B cell (primary cell): Measurements from ENCODE around the gene TMTC4. TPM values are rescaled to one million over a fixed set of nuclear protein-coding genes. Genes with fewer than 3 reads are reported as not detected.

ENCODE experiments used
- ATAC-seq: fragments of 200-7000 bp; cut with Tn5 transposase; one replicate; pipeline ENCODE4 v1.10.0; 2021; ENCODE audit warnings: low read depth, mild to moderate bottlenecking, moderate number of reproducible peaks, moderate library complexity
- CTCF ChIA-PET: fragments of 350-600 bp; sonication (Branson Sonifier 250); formaldehyde crosslinking; loops from one replicate; lab custom pipeline; 2021; ENCODE audit warnings: antibody characterized with exemption, inconsistent platforms; lab: Charles Lee
- POLR2A ChIA-PET: fragments of 350-600 bp; sonication (Branson Sonifier 250); formaldehyde crosslinking; loops from one replicate; lab custom pipeline; 2021; ENCODE audit warnings: antibody characterized with exemption; lab: Charles Lee
- DNase-seq: peaks from one replicate; pipeline ENCODE4 v3.0.0; 2013
- H2AFZ ChIP-seq: 2 replicates; pipeline ENCODE4 v1.6.1; 2012; ENCODE audit warnings: mild to moderate bottlenecking, low read depth, low read length; ENCODE audit not compliant: insufficient read depth, poor library complexity, severe bottlenecking
- H3K27ac ChIP-seq, 2 donors: 1 replicate in 1 of 2; 2 replicates in 1 of 2; pipeline ENCODE4 v1.5.1; 2012 to 2013; ENCODE audit warnings: low read length in 2 of 2, mild to moderate bottlenecking in 2 of 2, moderate library complexity in 1 of 2
- H3K27me3 ChIP-seq, 4 experiments: fragments of 200-600 bp in 1 of 4; sonication (generic) in 1 of 4; replicated peaks in 1 of 4; 1 replicate in 2 of 4; 2 replicates in 2 of 4; pipeline versions ENCODE4 v1.6.1 to v1.7.0; 2013 to 2016; ENCODE audit warnings: low read length in 3 of 4, mild to moderate bottlenecking in 2 of 4, mixed read lengths in 1 of 4, moderate library complexity in 1 of 4; ENCODE audit not compliant: insufficient read depth in 4 of 4, control insufficient read depth in 3 of 4; ENCODE audit errors: control extremely low read depth in 1 of 4
- H3K36me3 ChIP-seq, 2 experiments: replicated peaks in 1 of 2; 1 replicate in 1 of 2; 2 replicates in 1 of 2; pipeline versions ENCODE4 v1.6.1 to v1.7.1; 2013; ENCODE audit warnings: low read length in 1 of 2; ENCODE audit not compliant: insufficient read depth in 2 of 2, control insufficient read depth in 1 of 2; ENCODE audit errors: control extremely low read depth in 1 of 2, extremely low read depth in 1 of 2
- H3K4me1 ChIP-seq, 2 donors: fragments of 200-600 bp in 1 of 2; sonication (generic) in 1 of 2; 1 replicate in 1 of 2; 2 replicates in 1 of 2; pipeline versions ENCODE4 v1.5.1 to v1.6.1; 2013 to 2017; ENCODE audit warnings: low read length in 2 of 2; ENCODE audit not compliant: control insufficient read depth in 2 of 2, insufficient read depth in 2 of 2
- H3K4me2 ChIP-seq: replicated peaks from 2 replicates; pipeline ENCODE3; 2012; ENCODE audit warnings: mild to moderate bottlenecking, low read depth, low read length; ENCODE audit not compliant: poor library complexity, severe bottlenecking
- H3K4me3 ChIP-seq, 5 experiments: fragments of 200-600 bp in 1 of 5; sonication (generic) in 1 of 5; 1 replicate in 3 of 5; 2 replicates in 2 of 5; pipeline versions ENCODE4 v1.5.1 to v1.7.0; 2011 to 2016; ENCODE audit warnings: low read length in 4 of 5, mild to moderate bottlenecking in 4 of 5, low read depth in 2 of 5, control low read depth in 1 of 5, moderate library complexity in 1 of 5; ENCODE audit not compliant: insufficient read depth in 1 of 5; ENCODE audit errors: control extremely low read depth in 1 of 5, extremely low read depth in 1 of 5
- H3K79me2 ChIP-seq: fragments of 200-600 bp; sonication (generic); one replicate; pipeline ENCODE4 v1.6.0; 2016; ENCODE audit warnings: low read length; ENCODE audit not compliant: control insufficient read depth, insufficient read depth
- H3K9ac ChIP-seq: fragments of 200-600 bp; sonication (generic); 2 replicates; pipeline ENCODE4 v1.6.1; 2017; ENCODE audit warnings: mild to moderate bottlenecking, low read length, moderate library complexity
- H3K9me3 ChIP-seq, 3 donors: one replicate each; pipeline versions ENCODE4 v1.6.1 to v1.7.1; 2013; ENCODE audit warnings: low read length in 2 of 3; ENCODE audit not compliant: control insufficient read depth in 2 of 3, insufficient read depth in 1 of 3; ENCODE audit errors: control extremely low read depth in 1 of 3
- H4K20me1 ChIP-seq: 2 replicates; pipeline ENCODE4 v1.6.0; 2012; ENCODE audit warnings: mild to moderate bottlenecking, low read length; ENCODE audit not compliant: insufficient read depth, control insufficient read depth, poor library complexity, severe bottlenecking
- H3K27ac Mint-ChIP-seq: one replicate; pipeline ENCODE4 v1.8.0; 2021; ENCODE audit warnings: mixed read lengths
- H3K27me3 Mint-ChIP-seq: one replicate; pipeline ENCODE4 v1.8.0; 2021; ENCODE audit warnings: mixed read lengths
- H3K4me1 Mint-ChIP-seq: one replicate; pipeline ENCODE4 v1.8.0; 2021; ENCODE audit warnings: mixed read lengths
- H3K4me3 Mint-ChIP-seq: one replicate; pipeline ENCODE4 v1.8.0; 2021; ENCODE audit warnings: mixed read lengths
- H3K9me3 Mint-ChIP-seq: one replicate; pipeline ENCODE4 v1.8.0; 2022; ENCODE audit warnings: mixed read lengths; ENCODE audit not compliant: insufficient read depth
- CTCF ChIP-seq: fragments of 200-600 bp; IDR thresholded peaks from one replicate; pipeline ENCODE4 v1.8.0; 2022; ENCODE audit warnings: antibody characterized with exemption, mild to moderate bottlenecking
- EZH2 ChIP-seq: IDR thresholded peaks from 2 replicates; pipeline ENCODE4 v1.6.1; 2012; ENCODE audit warnings: borderline replicate concordance, low read depth, mild to moderate bottlenecking, moderate library complexity, low read length; ENCODE audit not compliant: insufficient read depth, poor library complexity, severe bottlenecking
- WGBS: methylation state at CpG from one replicate; pipeline ENCODE4 v1.1.5; 2013; ENCODE audit warnings: missing lambda C conversion rate; ENCODE audit not compliant: insufficient coverage; 5-methylcytosine and 5-hydroxymethylcytosine counted together
- intact Hi-C: fragments of 100-400 bp; cut with micrococcal nuclease; formaldehyde crosslinking; loops from one replicate; pipeline ENCODE4 v1.10.0; 2022
- polyA plus RNA-seq: library from polyadenylated mRNA; depleted of rRNA; stranded (reverse); fragments of >200 nt; gene quantifications from 2 replicates; pipeline ENCODE4 v1.2.3, GENCODE V29; 2012
- total RNA-seq, 2 donors: library from RNA; stranded (reverse); fragments of 120-200 nt in 1 of 2; gene quantifications; 1 replicate in 1 of 2; 2 replicates in 1 of 2; pipeline versions ENCODE4 v1.2.3 to v1.2.4, GENCODE V29; 2013 to 2022

The TMTC4 gene
- total and polyA plus RNA-seq, 2 donors (not counting 1 experiment from before 2014, with no cell fraction given), result 7.9 to 17.8 TPM

DNA sequence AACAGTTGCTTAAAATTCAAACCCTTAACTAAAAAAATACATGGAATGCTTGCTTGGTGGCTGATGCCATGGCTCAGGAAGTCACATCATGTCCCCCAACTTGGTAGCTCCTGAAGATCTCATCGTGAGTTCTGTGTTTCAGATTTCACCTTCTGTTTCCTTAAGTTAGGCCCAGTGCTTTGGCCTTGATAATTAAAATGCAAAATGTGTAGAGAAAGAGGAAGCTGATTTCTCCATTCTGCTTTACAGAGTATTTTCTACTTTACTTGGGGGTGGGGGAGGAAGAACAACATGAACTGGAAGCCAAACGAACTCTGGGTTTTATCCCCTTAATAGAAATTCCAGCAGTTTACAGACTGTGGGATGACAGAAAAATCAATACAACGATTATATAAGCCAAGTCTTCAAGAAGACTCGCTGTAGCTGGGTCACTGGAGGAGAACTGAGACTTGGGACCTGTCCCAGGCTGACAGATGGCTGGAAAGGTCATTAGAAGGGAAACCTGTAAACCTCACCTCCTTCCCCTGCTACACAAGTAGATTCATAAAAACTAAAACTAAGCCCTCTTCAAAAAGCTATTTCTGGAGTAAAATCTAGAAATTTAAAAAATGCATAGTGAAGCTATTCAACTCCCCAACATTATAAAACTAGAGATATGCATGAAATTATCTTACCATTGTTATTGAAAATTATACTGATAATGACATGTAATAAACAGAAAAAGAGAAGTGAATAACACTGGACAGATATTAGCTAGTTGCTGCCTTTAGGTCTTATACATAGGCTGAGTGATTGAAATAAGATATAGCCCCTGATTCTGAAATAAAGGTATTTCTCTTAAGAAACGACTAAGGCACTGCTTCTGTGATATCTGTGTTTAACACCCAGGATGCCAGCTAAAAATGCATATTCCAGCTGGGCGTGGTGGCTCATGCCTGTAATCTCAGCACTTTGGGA, 63.9 kb downstream of the TMTC4 start:
- POLR2A ChIA-PET, result no interaction called here
- TF ChIP-seq CTCF, result no peak
- no peak for TF ChIP-seq EZH2
- intact Hi-C loops, result no loop called here
- Histone ChIP-seq H3K4me2 (peak overlapping the region; percentile 56), H3K27me3 (no peaks in the 10 kb centered on the region), H2AFZ (peak overlapping the region; percentile 76), H3K4me1 (peaks cover 35 to 36% of the 10 kb centered on the region in 2 donors), H3K4me3 (no peak overlapping the region), H4K20me1 (no peaks in the 10 kb centered on the region), H3K9ac (peak overlapping the region; percentile 35), H3K27ac (peak overlapping the region; percentile 49 to 87), H3K36me3 (no peaks in the 10 kb centered on the region), H3K9me3 (no peaks in the 10 kb centered on the region), H3K79me2 (no peaks in the 10 kb centered on the region)
- Mint-ChIP-seq H3K4me1 (peaks cover 46% of the 10 kb centered on the region), H3K27ac (peak overlapping the region; percentile 88), H3K27me3 (no peaks in the 10 kb centered on the region), H3K4me3 (peak overlapping the region; percentile 72), H3K9me3 (no peaks in the 10 kb centered on the region)
- DNase-seq, result peak; percentile 54
- peak; percentile 66 for ATAC-seq
- 59% methylated on average over 3 of the region's 6 CpGs for WGBS
- CTCF ChIA-PET, result interaction anchor here (0.7 to 1.8 kb wide), 3 partner anchors 10 to 37 kb away, joined by 3 to 8 read pairs (median 3); no protein-coding TSS in a partner anchor

DNA sequence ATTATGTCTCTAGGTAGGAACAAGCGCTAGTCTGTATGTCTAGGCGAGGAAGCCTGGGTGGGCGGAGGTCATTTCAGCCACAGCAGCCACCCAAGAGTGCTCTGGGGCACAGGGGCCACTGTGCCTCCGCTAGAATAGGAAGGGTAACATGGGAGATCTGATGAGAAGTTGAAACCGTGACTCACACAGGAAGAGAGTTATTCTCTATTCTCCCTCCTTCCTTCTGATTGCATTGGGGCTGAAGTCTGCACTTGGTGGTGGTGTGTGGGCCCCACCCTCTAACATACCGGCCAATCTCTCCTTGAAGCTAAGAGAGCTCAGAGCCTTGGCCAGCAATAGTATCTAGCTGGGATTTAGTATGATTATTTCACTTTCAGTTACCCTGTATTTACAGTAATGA, 65.7 kb downstream of the TMTC4 start:
- Histone ChIP-seq H3K27me3 (no peaks in the 10 kb centered on the region), H3K9ac (peak overlapping the region; percentile 13), H3K36me3 (no peaks in the 10 kb centered on the region), H3K79me2 (no peaks in the 10 kb centered on the region), H4K20me1 (no peaks in the 10 kb centered on the region), H3K4me2 (peak overlapping the region; percentile 47), H3K4me3 (no peak overlapping the region), H2AFZ (peak overlapping the region; percentile 53), H3K27ac (peak overlapping the region in 1 of 2 donors; percentile 87), H3K4me1 (peaks cover 35 to 36% of the 10 kb centered on the region in 2 donors), H3K9me3 (no peaks in the 10 kb centered on the region)
- intact Hi-C loops, result no loop called here
- Mint-ChIP-seq H3K27me3 (no peaks in the 10 kb centered on the region), H3K4me1 (peaks cover 46% of the 10 kb centered on the region), H3K4me3 (peak overlapping the region; percentile 48), H3K9me3 (no peaks in the 10 kb centered on the region), H3K27ac (peak overlapping the region; percentile 87)
- ATAC-seq (peak; percentile 68), DNase-seq (peak; percentile 17)
- WGBS, result 82% methylated on average over 3 of the region's 6 CpGs
- ChIA-PET POLR2A (no interaction called here), CTCF (interaction anchor here (1.0 to 1.2 kb wide), 2 partner anchors 21 to 66 kb away, joined by 3 to 6 read pairs; partner anchors contain the start of genes GGACT and TMTC4)
- no peak for TF ChIP-seq EZH2
- no peak for TF ChIP-seq CTCF
